Activated CD4-positive, alpha-beta T cell treated with anti-CD3 and anti-CD28 coated beads, Interleukin-2, amount 10 ng/mL, durations not matched to agents 24 days and 14 days (primary cell): ENCODE data around the gene FAAH. TPM values are rescaled to one million over a fixed set of nuclear protein-coding genes. Genes with fewer than 3 reads are reported as not detected.

Experiments
- DNase-seq: peaks from one replicate; pipeline ENCODE4 v3.0.0; 2022
- H3K27ac Mint-ChIP-seq: one replicate; pipeline ENCODE4 v1.8.0; 2022; ENCODE audit warnings: mild to moderate bottlenecking, mixed read lengths
- H3K27me3 Mint-ChIP-seq: one replicate; pipeline ENCODE4 v1.8.0; 2022; ENCODE audit warnings: mixed read lengths
- H3K36me3 Mint-ChIP-seq: one replicate; pipeline ENCODE4 v1.8.0; 2022; ENCODE audit warnings: low read depth, mild to moderate bottlenecking, mixed read lengths
- H3K4me1 Mint-ChIP-seq: one replicate; pipeline ENCODE4 v1.8.0; 2021; ENCODE audit warnings: mixed read lengths
- H3K4me3 Mint-ChIP-seq: one replicate; pipeline ENCODE4 v1.8.0; 2022; ENCODE audit warnings: mild to moderate bottlenecking, moderate library complexity, mixed read lengths
- H3K9me3 Mint-ChIP-seq: one replicate; pipeline ENCODE4 v1.8.0; 2021; ENCODE audit warnings: mixed read lengths
- intact Hi-C: fragments of 100-400 bp; cut with micrococcal nuclease; formaldehyde crosslinking; loops from one replicate; pipeline ENCODE4 v1.15.1; 2023
- total RNA-seq: library from RNA; stranded (reverse); gene quantifications from 2 replicates; pipeline ENCODE4 v1.2.3, GENCODE V29; 2022

The FAAH gene
- total RNA-seq, 1 donor from 2014 or later: 4.6 TPM

DNA sequence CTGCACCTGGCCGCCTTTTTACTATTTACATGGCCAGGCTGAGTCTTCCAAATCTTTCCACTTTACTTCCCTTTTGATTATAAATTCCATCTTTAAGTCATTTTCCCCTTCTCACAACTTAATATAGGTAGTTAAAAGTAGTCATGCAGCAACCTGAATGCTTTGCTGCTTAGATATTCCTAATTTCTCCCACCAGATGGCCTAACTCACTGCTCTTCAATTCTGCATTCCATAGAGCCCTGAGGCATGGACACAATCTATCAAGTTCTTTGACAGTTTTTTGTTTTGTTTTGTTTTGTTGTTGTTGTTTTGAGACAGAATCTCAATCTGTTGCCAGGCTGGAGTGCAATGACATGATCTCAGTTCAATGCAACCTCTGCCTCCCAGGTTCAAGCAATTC, 21.7 kb upstream of the FAAH start:
- no peak overlapping the region for H3K27ac Mint-ChIP-seq
- no peaks in the 10 kb centered on the region for H3K27me3 Mint-ChIP-seq
- H3K4me1 Mint-ChIP-seq: peaks cover 3% of the 10 kb centered on the region
- no peak overlapping the region for H3K4me3 Mint-ChIP-seq
- intact Hi-C loops: no loop called here
- no peaks in the 10 kb centered on the region for H3K9me3 Mint-ChIP-seq
- DNase-seq: no peak
- H3K36me3 Mint-ChIP-seq: peaks cover 23% of the 10 kb centered on the region

DNA sequence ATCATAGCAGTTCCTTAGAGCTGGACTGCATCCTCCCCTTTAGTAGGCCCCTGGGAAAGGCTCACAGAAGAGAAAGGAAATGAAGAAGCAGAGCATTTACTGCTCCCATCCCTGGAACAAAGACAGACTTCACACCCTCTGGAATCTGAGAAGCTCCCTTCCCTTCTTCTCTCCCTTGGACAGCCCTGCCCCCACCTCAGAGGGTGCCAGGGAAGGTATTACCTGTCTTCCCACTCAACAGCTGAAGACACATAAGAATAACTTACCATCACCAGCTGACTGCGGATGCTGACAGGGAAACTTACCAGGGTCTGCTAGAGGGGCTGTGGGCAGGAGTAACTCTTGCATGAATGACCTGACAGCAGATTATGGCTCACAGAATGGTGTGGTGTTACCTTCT, 14.1 kb upstream of the FAAH start:
- H3K27me3 Mint-ChIP-seq: no peaks in the 10 kb centered on the region
- H3K36me3 Mint-ChIP-seq: peaks cover 2% of the 10 kb centered on the region
- H3K4me3 Mint-ChIP-seq: no peak overlapping the region
- H3K4me1 Mint-ChIP-seq: no peaks in the 10 kb centered on the region
- H3K27ac Mint-ChIP-seq: no peak overlapping the region
- intact Hi-C loops: no loop called here
- H3K9me3 Mint-ChIP-seq: no peaks in the 10 kb centered on the region
- DNase-seq: no peak

GRCh38 chr1:46380508-46380907, 13.6 kb upstream of the FAAH start:
- no peaks in the 10 kb centered on the region for H3K4me1 Mint-ChIP-seq
- intact Hi-C loops: no loop called here
- no peak for DNase-seq
- H3K27ac Mint-ChIP-seq: no peak overlapping the region
- peaks cover 2% of the 10 kb centered on the region for H3K36me3 Mint-ChIP-seq
- no peaks in the 10 kb centered on the region for H3K27me3 Mint-ChIP-seq
- no peaks in the 10 kb centered on the region for H3K9me3 Mint-ChIP-seq
- H3K4me3 Mint-ChIP-seq: no peak overlapping the region

- Mint-ChIP-seq H3K4me3 (peak overlapping the region; percentile 72), H3K36me3 (peaks cover 5% of the 10 kb centered on the region), H3K9me3 (peaks cover 14% of the 10 kb centered on the region), H3K27ac (no peak overlapping the region), H3K4me1 (peaks cover 4% of the 10 kb centered on the region), H3K27me3 (peaks cover 23% of the 10 kb centered on the region)
- no peak for DNase-seq
- intact Hi-C loops: no loop called here
These were observed 607 bp upstream of the FAAH start for GRCh38 chr1:46393510-46393909.

- H3K27ac Mint-ChIP-seq: no peak overlapping the region
- DNase-seq: no peak
- intact Hi-C loops: no loop called here
- H3K4me1 Mint-ChIP-seq: peaks cover 4% of the 10 kb centered on the region
- H3K27me3 Mint-ChIP-seq: peaks cover 34% of the 10 kb centered on the region
- H3K9me3 Mint-ChIP-seq: peaks cover 14% of the 10 kb centered on the region
- H3K36me3 Mint-ChIP-seq: peaks cover 5% of the 10 kb centered on the region
- peak overlapping the region; percentile 74 for H3K4me3 Mint-ChIP-seq
These were observed 852 bp downstream of the FAAH start for GRCh38 chr1:46394872-46395465.

GRCh38 chr1:46396441-46397398, 2.6 kb downstream of the FAAH start:
- Mint-ChIP-seq H3K9me3 (peaks cover 14% of the 10 kb centered on the region), H3K27me3 (peaks cover 34% of the 10 kb centered on the region), H3K4me1 (peaks cover 4% of the 10 kb centered on the region), H3K36me3 (peaks cover 5% of the 10 kb centered on the region), H3K4me3 (no peak overlapping the region), H3K27ac (no peak overlapping the region)
- no peak for DNase-seq
- intact Hi-C loops: no loop called here

DNA sequence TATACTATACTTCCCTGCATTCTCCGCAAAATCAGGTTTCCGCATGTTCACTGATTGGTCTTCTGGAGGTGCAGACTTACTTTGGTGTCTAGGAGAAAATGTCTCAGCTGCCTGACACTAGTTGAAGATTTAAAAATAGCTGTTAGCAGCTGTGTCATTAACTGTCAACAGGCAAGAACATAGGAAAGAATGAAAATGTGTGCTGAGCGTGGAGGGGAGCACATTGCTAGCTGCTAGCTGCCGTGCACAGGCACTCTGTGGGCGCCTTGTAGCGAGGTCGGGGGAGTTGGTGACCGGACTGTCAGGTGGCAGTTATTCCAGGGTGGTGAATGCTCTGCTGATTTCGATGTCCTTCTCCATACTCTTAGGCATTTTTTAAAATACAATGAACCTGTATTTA, 5.2 kb downstream of the FAAH start:
- Mint-ChIP-seq H3K9me3 (no peaks in the 10 kb centered on the region), H3K36me3 (no peaks in the 10 kb centered on the region), H3K4me3 (no peak overlapping the region), H3K27me3 (peaks cover 26% of the 10 kb centered on the region), H3K27ac (no peak overlapping the region), H3K4me1 (no peaks in the 10 kb centered on the region)
- no peak for DNase-seq
- intact Hi-C loops: no loop called here

DNA sequence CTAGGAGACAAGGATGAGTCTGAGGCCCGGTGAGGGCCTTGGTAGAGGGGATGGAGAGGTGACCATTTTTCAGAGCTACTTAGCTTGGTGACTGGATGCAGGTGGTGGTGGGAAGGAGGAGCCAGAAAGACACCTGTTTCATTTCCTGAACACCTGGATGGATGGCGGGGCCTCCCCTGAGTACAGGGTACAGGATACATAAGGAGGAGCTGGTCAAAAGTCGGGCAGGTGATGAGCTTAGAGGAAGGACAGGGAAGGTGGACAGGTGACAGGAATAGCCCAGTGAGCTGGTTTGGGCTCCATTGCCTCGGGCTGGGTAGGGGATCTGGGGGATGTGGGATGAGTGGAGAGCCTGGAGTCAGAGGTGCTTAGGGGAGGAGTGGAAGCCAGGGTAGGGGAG, 6.3 kb downstream of the FAAH start:
- Mint-ChIP-seq H3K27me3 (peaks cover 19% of the 10 kb centered on the region), H3K9me3 (no peaks in the 10 kb centered on the region), H3K4me1 (no peaks in the 10 kb centered on the region), H3K27ac (no peak overlapping the region), H3K36me3 (no peaks in the 10 kb centered on the region), H3K4me3 (no peak overlapping the region)
- intact Hi-C loops: no loop called here
- DNase-seq: no peak

DNA sequence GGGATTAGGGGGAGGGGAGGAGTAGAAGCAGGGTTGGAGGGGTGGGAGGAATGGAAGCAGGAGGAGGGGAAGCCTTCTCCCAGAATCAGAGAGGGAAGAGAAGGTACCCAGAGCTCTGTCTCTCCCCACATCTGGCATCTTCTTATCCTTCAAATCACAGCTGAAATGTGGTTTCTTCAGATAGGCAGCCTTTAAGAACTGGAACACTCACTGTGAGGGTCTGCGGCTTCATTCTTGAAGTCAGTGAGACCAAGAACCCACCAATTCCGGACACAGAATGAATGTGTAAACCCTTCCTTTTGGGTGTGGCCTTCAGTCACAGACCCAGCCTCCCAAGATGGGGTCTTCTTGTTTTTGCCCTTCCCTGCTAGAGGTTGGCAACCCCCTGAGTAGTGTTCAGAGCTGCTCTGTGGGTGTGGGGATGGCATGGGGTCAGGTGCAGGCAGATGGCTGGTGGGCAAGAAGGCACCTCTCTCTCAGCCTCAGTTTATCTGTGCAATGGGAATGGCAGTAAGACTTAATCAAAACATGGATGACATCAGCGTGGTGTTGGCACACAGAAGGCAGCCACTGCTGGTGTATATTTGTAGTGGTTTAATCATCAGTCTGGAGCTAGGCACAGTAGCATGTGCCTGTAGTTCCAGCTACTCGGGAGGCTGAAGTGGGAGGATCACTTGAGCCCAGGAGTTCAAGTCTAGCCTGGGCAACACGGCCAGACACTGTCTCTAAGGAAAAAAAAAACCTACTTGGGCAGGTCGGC, 7.2 kb downstream of the FAAH start:
- no peaks in the 10 kb centered on the region for H3K36me3 Mint-ChIP-seq
- no peaks in the 10 kb centered on the region for H3K9me3 Mint-ChIP-seq
- H3K4me1 Mint-ChIP-seq: no peaks in the 10 kb centered on the region
- peaks cover 14% of the 10 kb centered on the region for H3K27me3 Mint-ChIP-seq
- DNase-seq: no peak
- no peak overlapping the region for H3K4me3 Mint-ChIP-seq
- intact Hi-C loops: no loop called here
- no peak overlapping the region for H3K27ac Mint-ChIP-seq

GRCh38 chr1:46401964-46402626, 8.0 kb downstream of the FAAH start:
- Mint-ChIP-seq H3K27me3 (peaks cover 13% of the 10 kb centered on the region), H3K36me3 (no peaks in the 10 kb centered on the region), H3K27ac (no peak overlapping the region), H3K4me3 (no peak overlapping the region), H3K4me1 (no peaks in the 10 kb centered on the region), H3K9me3 (no peaks in the 10 kb centered on the region)
- intact Hi-C loops: no loop called here
- no peak for DNase-seq

GRCh38 chr1:46403916-46404315, 9.8 kb downstream of the FAAH start:
- no peak for DNase-seq
- no peaks in the 10 kb centered on the region for H3K36me3 Mint-ChIP-seq
- H3K4me3 Mint-ChIP-seq: no peak overlapping the region
- H3K4me1 Mint-ChIP-seq: no peaks in the 10 kb centered on the region
- H3K27me3 Mint-ChIP-seq: peaks cover 8% of the 10 kb centered on the region
- intact Hi-C loops: no loop called here
- H3K9me3 Mint-ChIP-seq: no peaks in the 10 kb centered on the region
- no peak overlapping the region for H3K27ac Mint-ChIP-seq

- no peak overlapping the region for H3K4me3 Mint-ChIP-seq
- intact Hi-C loops: no loop called here
- no peaks in the 10 kb centered on the region for H3K9me3 Mint-ChIP-seq
- H3K36me3 Mint-ChIP-seq: no peaks in the 10 kb centered on the region
- H3K27me3 Mint-ChIP-seq: peaks cover 3% of the 10 kb centered on the region
- no peak for DNase-seq
- no peak overlapping the region for H3K27ac Mint-ChIP-seq
- no peaks in the 10 kb centered on the region for H3K4me1 Mint-ChIP-seq
These were observed 10.5 kb downstream of the FAAH start for GRCh38 chr1:46404482-46405196.

DNA sequence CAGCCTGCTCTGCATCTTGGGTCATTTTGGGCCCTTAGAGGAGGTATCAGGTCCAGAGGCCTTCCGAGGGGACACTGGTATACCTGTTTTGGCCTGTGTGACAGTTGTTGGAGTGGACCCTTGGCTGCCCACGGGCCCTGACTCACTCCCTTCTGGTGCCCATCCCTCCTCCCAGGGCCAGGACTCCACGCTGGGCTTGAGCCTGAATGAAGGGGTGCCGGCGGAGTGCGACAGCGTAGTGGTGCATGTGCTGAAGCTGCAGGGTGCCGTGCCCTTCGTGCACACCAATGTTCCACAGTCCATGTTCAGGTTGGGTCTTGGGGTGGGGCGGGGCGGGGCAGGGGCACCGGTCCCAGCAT, 11.1 kb downstream of the FAAH start:
- no peaks in the 10 kb centered on the region for H3K9me3 Mint-ChIP-seq
- H3K36me3 Mint-ChIP-seq: no peaks in the 10 kb centered on the region
- H3K4me3 Mint-ChIP-seq: no peak overlapping the region
- no peak for DNase-seq
- no peaks in the 10 kb centered on the region for H3K4me1 Mint-ChIP-seq
- H3K27me3 Mint-ChIP-seq: no peaks in the 10 kb centered on the region
- H3K27ac Mint-ChIP-seq: no peak overlapping the region
- intact Hi-C loops: no loop called here
